Stimulated activated CD8-positive, alpha-beta memory T cell treated with anti-CD3 and anti-CD28 coated beads, Interleukin-4, amount 100 ng/mL, for 48 hours (primary cell): Measurements from ENCODE around the gene CCDC77.

Source experiments
- DNase-seq: peaks from one replicate; pipeline ENCODE4 v3.0.0-alpha.2; 2020

The CCDC77 gene

GRCh38 chr12:454833-455232 is 53.4 kb downstream of the CCDC77 start:
- no peak for DNase-seq

- no peak for DNase-seq
Observed at GRCh38 chr12:455821-456220, 54.4 kb downstream of the CCDC77 start.

- DNase-seq = no peak
Observed at GRCh38 chr12:457676-458075, 56.2 kb downstream of the CCDC77 start.

- no peak for DNase-seq
Observed at GRCh38 chr12:459050-459429, 57.6 kb downstream of the CCDC77 start.

- peak; percentile 46 for DNase-seq
Observed at GRCh38 chr12:459430-460258, 58.2 kb downstream of the CCDC77 start, which contains the start of gene B4GALNT3. B4GALNT3 (plus strand) TSS chr12:459939; CDS start chr12:460377, 438 bp downstream.

- DNase-seq = peak; percentile 52
Observed at GRCh38 chr12:460261-461230, 59.1 kb downstream of the CCDC77 start.

GRCh38 chr12:461425-461824 is 60.0 kb downstream of the CCDC77 start:
- DNase-seq = no peak

- no peak for DNase-seq
Observed at GRCh38 chr12:462936-463705, 61.7 kb downstream of the CCDC77 start.

- no peak for DNase-seq
Observed at GRCh38 chr12:464484-465267, 63.2 kb downstream of the CCDC77 start.

- DNase-seq = no peak
Observed at GRCh38 chr12:466039-466438, 64.6 kb downstream of the CCDC77 start.

GRCh38 chr12:466762-467161 is 65.3 kb downstream of the CCDC77 start:
- no peak for DNase-seq

- DNase-seq = no peak
Observed at GRCh38 chr12:467591-467990, 66.1 kb downstream of the CCDC77 start.

GRCh38 chr12:468671-469389 is 67.4 kb downstream of the CCDC77 start:
- no peak for DNase-seq

- DNase-seq = no peak
Observed at GRCh38 chr12:470133-470532, 68.7 kb downstream of the CCDC77 start.

GRCh38 chr12:473198-473597 is 71.8 kb downstream of the CCDC77 start:
- DNase-seq = no peak

GRCh38 chr12:473863-474577 is 72.6 kb downstream of the CCDC77 start:
- no peak for DNase-seq

GRCh38 chr12:475286-475685 is 73.8 kb downstream of the CCDC77 start:
- DNase-seq = no peak

- DNase-seq = no peak
Observed at GRCh38 chr12:479161-479560, 77.7 kb downstream of the CCDC77 start.

GRCh38 chr12:480831-481816 is 79.7 kb downstream of the CCDC77 start:
- no peak for DNase-seq
